ENCODE measurements around the gene TBC1D8. TPM values are rescaled to one million over a fixed set of nuclear protein-coding genes. Genes with fewer than 3 reads are reported as not detected.

Gene TBC1D8
- total and polyA plus RNA-seq, 3 donors from 2014 or later, result 62.2 to 125 (median 90.1) TPM

- TF ChIP-seq POLR2A (IDR thresholded peaks at IDR 0.05) (no peak), CTCF (IDR thresholded peaks at IDR 0.05) (no peak)
- 25 to 38% methylated on average over 7 of the region's 7 CpGs for WGBS, 2 donors
- DNase-seq, result no peak
- intact Hi-C loops (cut with DNase I; ENCODE audit: low total_unique reads), result no loop called here
- Histone ChIP-seq H3K9me3 (no peaks in the 10 kb centered on the region), H3K27me3 (no peaks in the 10 kb centered on the region), H3K36me3 (ENCODE audit: low read depth, missing control alignments) (no peaks in the 10 kb centered on the region), H3K4me3 (no peak overlapping the region), H3K4me1 (peaks cover 15% of the 10 kb centered on the region), H3K27ac (peak overlapping the region in 1 of 2 donors; percentile 3)
Observed at GRCh38 chr2:101124643-101125366, 26.4 kb downstream of the TBC1D8 start.

- peaks cover 15% of the 10 kb centered on the region for H3K4me1 ChIP-seq
- no peak for DNase-seq
- TF ChIP-seq CTCF (IDR thresholded peaks at IDR 0.05) (no peak), POLR2A (IDR thresholded peaks at IDR 0.05) (no peak)
- H3K27ac ChIP-seq, result peak overlapping the region in 1 of 2 donors; percentile 3
- H3K4me3 ChIP-seq, result no peak overlapping the region
- intact Hi-C loops (cut with DNase I; ENCODE audit: low total_unique reads), result no loop called here
- no peaks in the 10 kb centered on the region for H3K36me3 ChIP-seq (ENCODE audit: low read depth, missing control alignments)
- H3K27me3 ChIP-seq, result no peaks in the 10 kb centered on the region
- H3K9me3 ChIP-seq, result no peaks in the 10 kb centered on the region
- WGBS, 2 donors, result 57 to 73% methylated on average over 5 of the region's 5 CpGs
Observed at GRCh38 chr2:101123795-101124471, 27.2 kb downstream of the TBC1D8 start.

- Histone ChIP-seq H3K36me3 (ENCODE audit: low read depth, missing control alignments) (no peaks in the 10 kb centered on the region), H3K4me1 (peaks cover 15% of the 10 kb centered on the region), H3K27me3 (no peaks in the 10 kb centered on the region), H3K9me3 (no peaks in the 10 kb centered on the region), H3K27ac (no peak overlapping the region), H3K4me3 (no peak overlapping the region)
- TF ChIP-seq CTCF (IDR thresholded peaks at IDR 0.05) (no peak), POLR2A (IDR thresholded peaks at IDR 0.05) (no peak)
- WGBS, 2 donors, result 73 to 76% methylated on average over 7 of the region's 7 CpGs
- intact Hi-C loops (cut with DNase I; ENCODE audit: low total_unique reads), result no loop called here
- no peak for DNase-seq
Observed at GRCh38 chr2:101121174-101121573, 30.0 kb downstream of the TBC1D8 start.

GRCh38 chr2:101120124-101120996, 30.8 kb downstream of the TBC1D8 start:
- H3K36me3 ChIP-seq (ENCODE audit: low read depth, missing control alignments), result no peaks in the 10 kb centered on the region
- WGBS, 2 donors, result 61 to 63% methylated on average over 10 to 11 of the region's 11 CpGs

More at GRCh38 chr2:101120124-101120996, 30.8 kb downstream of the TBC1D8 start:
- TF ChIP-seq POLR2A (IDR thresholded peaks at IDR 0.05), result no peak
- TF ChIP-seq CTCF (IDR thresholded peaks at IDR 0.05), result no peak
- intact Hi-C loops (cut with DNase I; ENCODE audit: low total_unique reads), result no loop called here
- Histone ChIP-seq H3K27ac (peak overlapping the region in 1 of 2 donors; percentile 17), H3K4me1 (peaks cover 14% of the 10 kb centered on the region), H3K4me3 (no peak overlapping the region), H3K9me3 (no peaks in the 10 kb centered on the region), H3K27me3 (no peaks in the 10 kb centered on the region)
- DNase-seq, result peak; percentile 68

Data from testis (tissue), 3 donors.